Measurements from ENCODE around the gene PHRF1. TPM values are rescaled to one million over a fixed set of nuclear protein-coding genes. Genes with fewer than 3 reads are reported as not detected.

The PHRF1 gene
- total RNA-seq, 2 experiments from 2014 or later = 25.6 to 26.1 TPM

DNA sequence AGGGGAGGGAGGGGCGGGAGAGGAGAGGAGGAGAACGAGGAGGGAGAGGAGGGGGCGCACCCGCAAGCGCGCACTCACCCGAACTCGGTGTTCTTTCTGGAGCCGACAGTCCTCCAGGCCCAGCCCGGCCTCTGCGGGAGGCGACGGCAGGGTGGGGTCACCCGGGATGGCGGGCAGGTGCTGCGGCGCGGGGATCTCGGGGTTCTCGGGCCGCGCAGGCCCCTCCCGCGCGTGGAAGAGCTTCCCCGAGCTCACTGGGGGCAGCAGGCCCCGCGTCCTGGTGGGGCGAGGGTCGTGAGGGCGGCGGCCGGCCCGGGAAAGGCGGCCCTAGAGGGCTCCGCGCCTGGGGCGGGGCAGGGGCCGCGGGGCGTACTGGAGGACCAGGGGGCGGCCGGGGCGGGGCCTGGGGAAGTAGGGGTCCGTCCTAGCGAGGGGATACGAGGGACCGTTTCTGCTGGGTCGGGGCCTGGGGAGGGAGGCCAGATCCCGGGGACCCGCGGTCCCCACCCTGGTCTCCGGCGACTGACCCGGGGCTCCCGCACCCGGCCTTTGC lies 21.0 kb upstream of the PHRF1 start:
- DNase-seq = no peak
- peaks cover 6% of the 10 kb centered on the region for H3K4me1 Mint-ChIP-seq (ENCODE audit: low read depth)
- intact Hi-C loops (cut with micrococcal nuclease) = loop anchor here (1.0 to 2.0 kb wide), 2 partner anchors 73 to 168 kb away; no protein-coding TSS in a partner anchor
- H3K4me3 Mint-ChIP-seq = peak overlapping the region; percentile 39
- no peaks in the 10 kb centered on the region for H3K36me3 Mint-ChIP-seq (ENCODE audit: low read depth)
- H3K9me3 Mint-ChIP-seq = no peaks in the 10 kb centered on the region
- no peak overlapping the region for H3K27ac Mint-ChIP-seq
- H3K27me3 Mint-ChIP-seq (ENCODE audit: low read depth) = peaks cover 3% of the 10 kb centered on the region
- CTCF ChIA-PET = interaction anchor here (2.5 to 4.4 kb wide), 3 partner anchors 9 to 171 kb away, joined by 18 to 26 read pairs (median 21); no protein-coding TSS in a partner anchor

DNA sequence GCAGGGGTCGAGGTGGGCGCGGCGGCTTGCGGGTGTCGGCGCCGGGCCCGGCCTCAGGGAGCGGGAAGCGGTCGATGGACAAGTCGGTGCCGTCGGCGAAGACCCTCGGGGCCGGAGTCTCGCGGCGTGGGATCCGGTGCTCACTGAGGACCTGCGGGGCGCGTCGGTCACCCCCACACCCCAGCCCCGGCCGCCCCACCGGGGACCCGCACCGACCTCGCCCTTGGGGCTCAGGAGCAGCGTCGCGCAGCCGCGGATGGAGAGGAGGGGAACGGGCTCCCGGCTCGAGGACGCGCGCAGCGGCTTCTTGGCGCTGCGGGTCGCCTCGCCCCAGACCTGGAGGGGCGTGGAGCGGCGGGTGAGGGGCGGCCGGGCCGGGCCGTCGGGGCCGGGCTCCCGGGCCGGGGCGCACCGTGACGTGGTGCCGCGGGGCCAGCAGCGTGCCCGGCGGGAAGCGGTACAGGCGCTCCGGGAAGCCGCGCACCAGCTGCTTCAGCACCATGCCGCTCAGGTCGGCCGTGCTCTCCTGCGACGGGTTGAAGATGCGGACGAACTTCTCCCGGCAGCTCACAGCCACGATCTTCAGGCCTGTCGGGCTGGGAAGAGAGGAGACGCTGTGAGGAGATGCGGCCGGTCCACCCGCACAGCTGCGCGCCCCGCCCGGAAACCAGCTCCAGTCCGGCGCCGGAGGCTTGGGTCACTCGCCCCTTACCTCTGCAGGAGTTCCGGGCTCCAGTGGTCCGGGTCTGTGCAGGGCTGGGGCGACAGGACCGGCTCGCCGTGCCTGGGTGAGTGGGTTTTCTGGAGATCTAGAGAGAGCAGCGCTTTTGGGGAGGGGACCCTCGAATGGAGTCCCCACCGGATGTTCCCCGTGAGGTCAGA lies 20.2 kb upstream of the PHRF1 start:
- Mint-ChIP-seq H3K27me3 (ENCODE audit: low read depth) (peaks cover 3% of the 10 kb centered on the region), H3K4me3 (no peak overlapping the region), H3K36me3 (ENCODE audit: low read depth) (no peaks in the 10 kb centered on the region), H3K27ac (no peak overlapping the region), H3K9me3 (no peaks in the 10 kb centered on the region), H3K4me1 (ENCODE audit: low read depth) (peaks cover 6% of the 10 kb centered on the region)
- no peak for DNase-seq
- CTCF ChIA-PET = interaction anchor here (1.3 to 4.4 kb wide), 4 partner anchors 9 to 170 kb away, joined by 8 to 26 read pairs (median 20); no protein-coding TSS in a partner anchor
- intact Hi-C loops (cut with micrococcal nuclease) = loop anchor here (1.0 to 2.0 kb wide), 2 partner anchors 73 to 167 kb away; no protein-coding TSS in a partner anchor

DNA sequence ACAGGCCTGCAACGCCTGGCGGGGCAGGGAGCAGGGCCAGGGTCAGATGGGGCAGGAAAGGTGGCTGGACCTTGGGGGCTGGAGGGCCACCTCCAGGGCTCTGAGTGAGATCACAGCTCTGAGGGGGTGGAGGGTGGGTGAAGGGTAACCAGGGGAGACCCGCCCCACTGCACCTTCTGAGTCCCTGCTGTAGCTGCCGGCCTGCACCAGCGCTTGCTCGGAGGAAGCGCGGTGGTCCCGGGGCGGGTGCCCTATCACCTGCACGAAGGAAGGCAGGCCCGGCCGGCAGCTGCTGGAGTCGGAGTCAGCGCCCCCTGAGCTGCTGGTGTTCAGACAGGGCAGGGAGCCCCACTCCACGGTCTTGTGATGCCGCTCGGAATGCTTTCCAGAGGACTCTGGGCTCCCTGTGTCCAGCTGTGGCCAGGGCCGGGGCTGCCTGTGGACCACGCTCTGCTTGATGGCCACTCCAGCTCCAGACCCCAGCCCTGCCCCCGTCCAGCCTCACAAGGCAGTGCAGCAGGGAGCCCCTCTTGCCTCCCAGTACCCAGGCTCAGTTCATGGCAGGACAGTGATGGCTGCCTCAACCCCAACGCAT lies 19.5 kb upstream of the PHRF1 start:
- CTCF ChIA-PET = interaction anchor here (1.3 to 4.4 kb wide), 3 partner anchors 8 to 170 kb away, joined by 8 to 21 read pairs (median 18); no protein-coding TSS in a partner anchor
- H3K27me3 Mint-ChIP-seq (ENCODE audit: low read depth) = peaks cover 3% of the 10 kb centered on the region
- H3K27ac Mint-ChIP-seq = no peak overlapping the region
- intact Hi-C loops (cut with micrococcal nuclease) = no loop called here
- H3K4me1 Mint-ChIP-seq (ENCODE audit: low read depth) = peaks cover 11% of the 10 kb centered on the region
- no peak overlapping the region for H3K4me3 Mint-ChIP-seq
- no peak for DNase-seq
- H3K9me3 Mint-ChIP-seq = no peaks in the 10 kb centered on the region
- H3K36me3 Mint-ChIP-seq (ENCODE audit: low read depth) = no peaks in the 10 kb centered on the region

DNA sequence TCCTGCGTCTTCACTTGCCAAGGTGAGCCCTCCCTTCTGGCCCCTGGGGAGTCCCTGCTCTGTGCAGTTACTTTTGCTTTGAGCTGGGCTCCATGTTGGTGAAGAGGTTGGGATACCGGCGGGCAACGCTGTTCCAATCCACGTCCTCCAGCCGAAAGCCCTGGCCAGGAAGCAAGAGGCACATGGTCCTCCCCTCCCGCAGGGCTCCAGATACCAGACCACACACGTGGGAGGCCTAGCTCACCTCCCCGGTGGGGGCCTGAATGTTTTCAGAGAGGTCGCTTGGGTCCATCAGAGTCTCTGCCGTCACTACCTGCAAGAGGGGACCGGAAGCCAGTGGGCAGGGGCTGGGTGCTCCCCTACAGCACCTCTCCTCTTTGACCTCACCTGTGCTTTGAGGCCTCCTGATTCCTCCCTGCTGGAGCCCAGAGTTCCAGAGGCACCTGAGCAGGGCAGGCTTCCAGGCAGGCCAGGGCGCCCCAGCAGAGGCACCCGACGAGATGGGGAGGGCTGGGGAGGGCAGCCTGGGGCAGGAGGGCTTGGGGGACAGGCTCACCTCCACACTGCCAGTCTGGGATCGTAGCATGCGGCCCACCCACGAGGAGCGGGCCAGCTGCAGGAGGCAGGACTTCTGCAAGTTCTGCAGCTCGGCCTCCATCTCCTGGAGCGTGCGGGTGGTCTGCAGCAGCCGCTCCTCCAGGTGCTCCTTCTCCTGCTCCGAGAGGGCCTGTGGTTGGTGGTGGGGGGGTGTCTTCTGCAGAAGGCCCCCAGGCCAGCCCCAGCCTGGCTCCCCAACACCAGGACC lies 18.7 kb upstream of the PHRF1 start:
- Mint-ChIP-seq H3K27ac (no peak overlapping the region), H3K36me3 (ENCODE audit: low read depth) (no peaks in the 10 kb centered on the region), H3K9me3 (no peaks in the 10 kb centered on the region), H3K4me1 (ENCODE audit: low read depth) (peaks cover 12% of the 10 kb centered on the region), H3K27me3 (ENCODE audit: low read depth) (peaks cover 3% of the 10 kb centered on the region), H3K4me3 (no peak overlapping the region)
- intact Hi-C loops (cut with micrococcal nuclease) = no loop called here
- DNase-seq = no peak
- CTCF ChIA-PET = interaction anchor here (4.4 kb wide), 1 partner anchor 169 kb away, joined by 21 read pairs; no protein-coding TSS in a partner anchor

DNA sequence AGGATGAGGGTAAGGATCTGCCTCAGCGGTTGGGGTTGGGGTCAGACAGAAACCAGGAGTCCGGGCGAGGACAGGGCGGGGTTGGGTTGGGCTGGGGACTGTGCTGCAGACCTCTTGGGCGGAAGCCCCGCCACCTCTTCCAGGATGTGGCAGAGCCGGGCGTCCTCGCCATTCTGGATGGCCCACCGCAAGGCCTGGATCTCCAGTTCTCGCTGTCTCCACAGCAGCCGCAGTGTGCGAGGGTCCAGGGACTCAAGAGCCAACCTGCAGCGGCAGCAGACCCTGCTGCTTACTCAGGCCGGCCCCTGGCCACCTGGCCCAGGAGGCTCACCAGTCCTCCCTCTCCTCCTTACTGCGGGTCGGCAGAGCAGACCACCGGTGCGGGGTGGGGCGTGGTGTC lies 17.8 kb upstream of the PHRF1 start:
- DNase-seq = no peak
- H3K27ac Mint-ChIP-seq = no peak overlapping the region

DNA sequence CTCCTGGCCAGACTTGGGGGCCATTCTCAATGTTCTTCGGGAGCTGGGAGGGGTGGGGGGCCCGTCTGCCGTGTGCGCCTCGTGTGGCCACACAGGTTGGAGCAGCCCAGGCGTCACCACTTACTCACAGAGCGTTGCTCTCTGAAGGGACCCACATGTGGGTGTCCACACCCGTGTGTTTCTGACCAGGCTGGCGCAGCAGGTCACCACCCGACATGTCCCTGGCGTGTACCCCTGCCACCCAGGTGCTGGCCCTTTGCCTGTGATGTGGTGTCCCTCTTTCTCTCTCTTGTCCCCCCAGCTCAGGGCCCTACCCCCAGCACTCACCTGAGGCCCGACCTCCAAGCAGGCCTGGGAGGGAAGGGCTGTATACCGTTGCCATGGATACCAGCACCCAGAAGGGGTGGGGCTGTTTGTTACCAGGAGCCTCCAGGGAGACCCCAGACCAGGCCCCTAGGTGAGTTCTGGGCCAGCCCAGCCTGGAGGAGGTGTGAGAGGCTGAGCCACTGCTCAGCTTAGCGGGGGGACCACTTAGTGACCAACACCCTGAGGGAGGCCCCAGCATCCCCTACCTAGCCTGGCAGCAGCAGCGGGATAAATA lies 17.1 kb upstream of the PHRF1 start:
- H3K36me3 Mint-ChIP-seq (ENCODE audit: low read depth) = peaks cover 3% of the 10 kb centered on the region
- peaks cover 12% of the 10 kb centered on the region for H3K4me1 Mint-ChIP-seq (ENCODE audit: low read depth)
- DNase-seq = no peak
- no peak overlapping the region for H3K27ac Mint-ChIP-seq
- no peaks in the 10 kb centered on the region for H3K9me3 Mint-ChIP-seq
- CTCF ChIA-PET = interaction anchor here (1.0 to 1.5 kb wide), 2 partner anchors 23 to 172 kb away, joined by 3 to 5 read pairs; no protein-coding TSS in a partner anchor
- no peak overlapping the region for H3K4me3 Mint-ChIP-seq
- intact Hi-C loops (cut with micrococcal nuclease) = no loop called here
- H3K27me3 Mint-ChIP-seq (ENCODE audit: low read depth) = peaks cover 3% of the 10 kb centered on the region

More for the DNA sequence above, 17.8 kb upstream of the PHRF1 start:
- Mint-ChIP-seq H3K4me3 (no peak overlapping the region), H3K4me1 (ENCODE audit: low read depth) (peaks cover 12% of the 10 kb centered on the region), H3K27me3 (ENCODE audit: low read depth) (peaks cover 3% of the 10 kb centered on the region), H3K36me3 (ENCODE audit: low read depth) (peaks cover under 1% of the 10 kb centered on the region), H3K9me3 (no peaks in the 10 kb centered on the region)
- CTCF ChIA-PET = interaction anchor here (1.5 kb wide), 1 partner anchor 22 kb away, joined by 3 read pairs; no protein-coding TSS in a partner anchor
- intact Hi-C loops (cut with micrococcal nuclease) = no loop called here

DNA sequence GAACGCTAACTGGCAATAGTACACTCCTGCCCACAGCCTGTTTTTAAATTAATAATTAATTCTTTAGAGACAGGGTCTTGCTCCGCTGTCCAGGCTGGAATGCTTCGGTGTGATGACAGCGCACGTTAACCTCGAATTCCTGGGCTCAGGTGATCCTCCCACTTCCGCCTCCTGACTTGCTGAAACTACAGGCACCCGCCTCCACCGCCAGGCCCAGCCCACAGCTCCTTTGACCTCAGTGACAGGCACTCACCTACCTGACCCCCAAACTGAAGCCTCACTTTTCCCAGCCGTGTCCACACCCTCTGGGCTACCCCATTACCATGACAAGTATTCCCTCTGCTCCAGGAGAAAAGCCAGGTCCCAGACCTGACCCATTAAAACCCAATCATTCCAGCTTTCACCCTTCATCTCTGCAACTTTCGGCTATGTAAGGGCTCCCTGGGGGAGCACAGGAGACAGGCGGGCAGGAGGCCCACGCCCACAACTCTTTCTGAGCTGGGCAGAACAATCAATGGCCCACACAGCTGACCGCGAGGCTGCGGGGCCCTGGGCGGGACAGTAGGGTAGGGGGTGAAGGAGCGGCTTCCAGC lies 16.5 kb upstream of the PHRF1 start:
- no peak for DNase-seq
- peak overlapping the region; percentile 84 for H3K4me3 Mint-ChIP-seq
- H3K27ac Mint-ChIP-seq = peak overlapping the region; percentile 76
- H3K36me3 Mint-ChIP-seq (ENCODE audit: low read depth) = peaks cover 3% of the 10 kb centered on the region
- intact Hi-C loops (cut with micrococcal nuclease) = loop anchor here (1.0 to 5.0 kb wide), 6 partner anchors 8 to 237 kb away; partner anchors contain the start of genes DEAF1, PHRF1, RNH1 and SLC25A22
- H3K4me1 Mint-ChIP-seq (ENCODE audit: low read depth) = peaks cover 12% of the 10 kb centered on the region
- peaks cover 3% of the 10 kb centered on the region for H3K27me3 Mint-ChIP-seq (ENCODE audit: low read depth)
- CTCF ChIA-PET = interaction anchor here (0.6 to 1.5 kb wide), 3 partner anchors 24 to 172 kb away, joined by 3 to 5 read pairs (median 3); no protein-coding TSS in a partner anchor
- no peaks in the 10 kb centered on the region for H3K9me3 Mint-ChIP-seq

DNA sequence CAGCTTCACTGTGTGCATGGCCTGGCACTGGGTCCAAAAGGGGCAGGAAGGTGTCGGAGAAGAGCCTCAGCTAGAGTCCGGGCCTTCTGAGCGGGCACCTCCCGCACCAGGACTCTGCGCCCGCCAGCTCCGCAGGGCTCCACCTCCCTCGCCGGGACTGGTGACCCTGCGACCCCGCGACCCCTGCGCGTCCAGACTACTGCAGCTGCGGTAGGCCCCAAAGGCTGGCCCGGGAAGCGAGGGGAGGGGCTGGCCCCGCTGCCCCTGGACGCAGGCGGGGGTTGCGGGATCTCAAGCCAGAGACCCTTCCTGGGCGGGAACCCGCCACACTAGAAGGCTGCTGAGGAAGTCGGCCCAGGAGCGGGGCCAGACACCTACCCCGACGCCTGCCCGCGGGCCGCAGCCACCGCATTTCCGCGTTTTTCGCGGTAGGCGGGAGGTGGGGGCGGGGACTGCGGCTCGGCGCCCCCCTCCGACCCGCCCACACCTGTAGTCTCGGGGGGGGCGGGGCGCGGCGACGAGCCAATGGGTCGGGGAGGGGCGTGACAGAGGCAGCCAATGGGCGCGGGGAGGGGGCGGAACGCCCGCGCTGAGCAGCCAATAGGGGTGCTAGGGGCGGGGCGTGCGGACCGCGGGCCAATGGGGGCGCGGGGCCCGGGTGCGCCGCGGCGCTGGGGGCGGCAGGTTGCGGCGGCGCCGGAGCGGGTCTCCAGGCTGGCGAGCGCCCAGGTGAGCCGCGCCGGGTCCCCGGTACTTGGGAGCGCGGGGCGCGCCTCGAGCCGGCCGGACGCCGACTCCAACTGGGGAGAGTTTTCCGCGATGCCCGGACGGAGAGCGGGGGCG lies 15.7 kb upstream of the PHRF1 start, which contains the start of the genes LMNTD2 and RASSF7:
Gene LMNTD2, minus strand, starts transcription at position 434 of the 843 bp plus-strand sequence. Its CDS starts 22 bp downstream, at position 412.
Gene RASSF7, plus strand, starts transcription at position 666 of the 843 bp plus-strand sequence. CDS start 799 bp downstream, outside the sequence.
- Mint-ChIP-seq H3K9me3 (no peaks in the 10 kb centered on the region), H3K36me3 (ENCODE audit: low read depth) (peaks cover 3% of the 10 kb centered on the region), H3K27me3 (ENCODE audit: low read depth) (peaks cover 3% of the 10 kb centered on the region), H3K27ac (peak within 1 kb of the TSS; percentile 76), H3K4me1 (ENCODE audit: low read depth) (peaks cover 12% of the 10 kb centered on the region), H3K4me3 (peak within 1 kb of the TSS; percentile 84)
- peak; percentile 95 for DNase-seq
- CTCF ChIA-PET = interaction anchor here (0.6 kb wide), 1 partner anchor 90 kb away, joined by 3 read pairs; no protein-coding TSS in a partner anchor
- intact Hi-C loops (cut with micrococcal nuclease) = loop anchor here (1.0 to 5.0 kb wide), 6 partner anchors 8 to 237 kb away; partner anchors contain the start of genes DEAF1, PHRF1, RNH1 and SLC25A22

DNA sequence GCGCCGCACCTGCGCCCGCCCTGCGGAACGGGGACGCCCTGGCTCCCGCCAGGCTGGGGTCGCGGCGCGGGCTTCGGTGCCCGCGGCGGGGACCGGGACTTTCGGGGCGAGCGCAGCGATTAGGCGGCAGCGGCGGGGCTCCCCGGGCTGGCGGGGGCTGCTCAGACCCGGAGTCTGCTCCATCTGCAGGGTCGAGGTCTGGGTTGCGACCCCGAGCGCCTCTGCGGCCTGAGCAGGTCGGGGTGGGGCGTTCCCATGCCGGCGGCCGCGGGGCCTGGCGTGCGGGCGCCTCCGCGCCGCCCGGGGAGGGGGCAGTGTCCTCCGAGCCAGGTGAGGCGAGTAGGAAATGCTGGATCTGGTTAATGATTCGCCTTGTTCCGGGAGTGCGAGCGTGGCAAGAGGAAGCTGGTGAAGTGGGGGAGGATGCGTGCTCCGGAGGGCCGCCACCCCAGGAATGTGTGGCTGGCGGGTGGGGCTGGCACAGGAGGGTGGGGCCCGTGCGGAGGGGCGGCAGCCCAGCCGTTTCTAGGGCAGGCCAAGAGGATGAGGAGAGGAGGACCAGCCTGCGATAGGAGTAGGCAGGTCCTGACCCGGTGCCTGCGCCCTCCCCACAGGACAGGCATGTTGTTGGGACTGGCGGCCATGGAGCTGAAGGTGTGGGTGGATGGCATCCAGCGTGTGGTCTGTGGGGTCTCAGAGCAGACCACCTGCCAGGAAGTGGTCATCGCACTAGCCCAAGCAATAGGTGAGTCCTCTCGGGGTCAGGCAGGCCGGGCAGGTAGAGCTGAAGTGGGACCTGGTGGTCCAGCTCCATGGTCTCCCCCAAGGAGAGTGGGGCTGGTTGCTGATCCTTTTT lies 14.9 kb upstream of the PHRF1 start:
- Mint-ChIP-seq H3K4me1 (ENCODE audit: low read depth) (peaks cover 12% of the 10 kb centered on the region), H3K9me3 (no peaks in the 10 kb centered on the region), H3K4me3 (peak overlapping the region; percentile 84), H3K36me3 (ENCODE audit: low read depth) (peaks cover 3% of the 10 kb centered on the region), H3K27me3 (ENCODE audit: low read depth) (peaks cover 2% of the 10 kb centered on the region), H3K27ac (no peak overlapping the region)
- CTCF ChIA-PET = no interaction called here
- intact Hi-C loops (cut with micrococcal nuclease) = loop anchor here (2.0 to 5.0 kb wide), 4 partner anchors 51 to 236 kb away; partner anchors contain the start of genes DEAF1, RNH1, SLC25A22 and TMEM80
- DNase-seq = no peak

Measured in activated naive CD4-positive, alpha-beta T cell treated with anti-CD3 and anti-CD28 coated beads for 36 hours (primary cell).